Bronchial epithelial cell (primary cell): ENCODE data around the gene FBXW4. TPM values are rescaled to one million over a fixed set of nuclear protein-coding genes. Genes with fewer than 3 reads are reported as not detected.

Experiments
- DNase-seq: peaks from one replicate; pipeline ENCODE4 v3.0.0-alpha.2; 2010; ENCODE audit warnings: low read depth
- FAIRE-seq: peaks from 2 replicates; lab custom pipeline; 2011; peaks lifted over from hg19 to GRCh38; lab: Jason Lieb, UNC
- H3K27me3 ChIP-seq: 2 replicates; pipeline ENCODE4 v1.5.1; 2011; ENCODE audit warnings: low read length; ENCODE audit not compliant: control insufficient read depth, insufficient read depth
- H3K36me3 ChIP-seq: 2 replicates; pipeline ENCODE4 v1.5.1; 2011; ENCODE audit warnings: low read length; ENCODE audit not compliant: control insufficient read depth, insufficient read depth
- H3K4me3 ChIP-seq: 2 replicates; pipeline ENCODE4 v1.5.1; 2011; ENCODE audit warnings: mild to moderate bottlenecking, low read depth, low read length, control low read depth
- total RNA-seq: library from RNA; depleted of rRNA; stranded (reverse); fragments of >200 nt; gene quantifications from 2 replicates; pipeline ENCODE4 v1.2.1, GENCODE V29; 2014
- TF ChIP-seq, protein P1 (sequence below): IDR thresholded peaks from 2 replicates; pipeline ENCODE4 v1.5.1; 2011; ENCODE audit warnings: mild to moderate bottlenecking, moderate library complexity, low read length, control low read depth, inconsistent platforms; ENCODE audit not compliant: insufficient read depth, severe bottlenecking

FBXW4 gene
- total RNA-seq, 1 donor from 2014 or later = 49.5 TPM

DNA sequence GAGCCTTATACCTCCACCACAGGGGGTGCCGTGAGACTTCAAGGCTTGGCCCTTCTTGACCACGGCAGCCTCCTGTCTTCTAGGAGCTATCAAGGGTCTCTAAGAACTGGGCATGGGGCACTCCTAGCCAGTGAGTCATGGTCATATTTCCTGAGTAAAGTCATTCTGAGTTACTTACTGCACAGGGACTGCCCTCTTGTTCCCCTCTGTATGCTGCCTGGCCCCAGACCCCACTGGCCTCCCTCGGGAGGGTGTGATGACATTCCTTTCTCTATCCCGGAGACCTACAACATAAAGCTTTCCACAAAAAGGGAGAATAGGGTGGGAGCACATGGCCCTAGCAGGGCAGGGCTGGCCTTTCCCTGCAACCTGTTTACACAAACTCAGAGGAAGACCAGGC is 85.5 kb downstream of the FBXW4 start:
- FAIRE-seq = no peak
- no peak for DNase-seq
- Histone ChIP-seq H3K27me3 (no peaks in the 10 kb centered on the region), H3K4me3 (no peak overlapping the region), H3K36me3 (peaks cover 21% of the 10 kb centered on the region)
- TF ChIP-seq, protein P1, sequence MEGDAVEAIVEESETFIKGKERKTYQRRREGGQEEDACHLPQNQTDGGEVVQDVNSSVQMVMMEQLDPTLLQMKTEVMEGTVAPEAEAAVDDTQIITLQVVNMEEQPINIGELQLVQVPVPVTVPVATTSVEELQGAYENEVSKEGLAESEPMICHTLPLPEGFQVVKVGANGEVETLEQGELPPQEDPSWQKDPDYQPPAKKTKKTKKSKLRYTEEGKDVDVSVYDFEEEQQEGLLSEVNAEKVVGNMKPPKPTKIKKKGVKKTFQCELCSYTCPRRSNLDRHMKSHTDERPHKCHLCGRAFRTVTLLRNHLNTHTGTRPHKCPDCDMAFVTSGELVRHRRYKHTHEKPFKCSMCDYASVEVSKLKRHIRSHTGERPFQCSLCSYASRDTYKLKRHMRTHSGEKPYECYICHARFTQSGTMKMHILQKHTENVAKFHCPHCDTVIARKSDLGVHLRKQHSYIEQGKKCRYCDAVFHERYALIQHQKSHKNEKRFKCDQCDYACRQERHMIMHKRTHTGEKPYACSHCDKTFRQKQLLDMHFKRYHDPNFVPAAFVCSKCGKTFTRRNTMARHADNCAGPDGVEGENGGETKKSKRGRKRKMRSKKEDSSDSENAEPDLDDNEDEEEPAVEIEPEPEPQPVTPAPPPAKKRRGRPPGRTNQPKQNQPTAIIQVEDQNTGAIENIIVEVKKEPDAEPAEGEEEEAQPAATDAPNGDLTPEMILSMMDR = no peak

GRCh38 chr10:101607124-101607523 is 87.8 kb downstream of the FBXW4 start:
- TF ChIP-seq, protein P1 = no peak
- Histone ChIP-seq H3K27me3 (no peaks in the 10 kb centered on the region), H3K36me3 (peaks cover 21% of the 10 kb centered on the region), H3K4me3 (no peak overlapping the region)
- no peak for FAIRE-seq
- DNase-seq = no peak

DNA sequence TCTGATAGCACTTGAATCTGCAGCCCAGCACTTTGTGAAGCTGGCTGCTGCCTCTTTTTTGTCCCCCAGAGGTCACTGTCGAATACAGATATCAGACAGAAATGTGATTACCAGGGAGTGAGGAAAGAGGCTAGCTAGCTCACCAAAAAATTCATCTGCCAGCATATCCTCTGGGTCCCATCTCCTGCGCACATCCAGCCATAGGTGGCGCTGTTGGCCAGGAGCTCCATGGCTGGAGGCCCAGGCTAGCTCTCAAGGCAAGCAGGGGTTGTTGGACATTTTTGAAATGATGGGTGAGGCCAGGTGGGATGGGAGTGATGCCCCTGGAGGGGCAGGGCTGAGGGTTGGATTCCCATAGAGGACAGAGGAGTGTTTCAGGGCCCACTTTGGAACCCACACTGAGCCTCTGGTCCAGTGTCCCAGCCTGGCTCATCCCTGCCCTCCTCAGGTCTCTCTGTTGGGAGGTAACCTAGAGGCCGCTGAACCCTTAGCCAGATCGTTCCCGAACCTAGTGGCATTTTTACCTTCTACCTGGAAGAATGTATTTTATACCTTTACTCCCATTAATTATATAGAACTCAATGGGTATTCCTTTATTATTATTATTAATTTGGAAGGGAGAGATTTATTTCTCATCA is 92.1 kb downstream of the FBXW4 start:
- TF ChIP-seq, protein P1 = peak; percentile 81
- no peak overlapping the region for H3K4me3 ChIP-seq
- DNase-seq = peak; percentile 60
- FAIRE-seq = peak; percentile 7
- peaks cover 3% of the 10 kb centered on the region for H3K36me3 ChIP-seq
- H3K27me3 ChIP-seq = no peaks in the 10 kb centered on the region

DNA sequence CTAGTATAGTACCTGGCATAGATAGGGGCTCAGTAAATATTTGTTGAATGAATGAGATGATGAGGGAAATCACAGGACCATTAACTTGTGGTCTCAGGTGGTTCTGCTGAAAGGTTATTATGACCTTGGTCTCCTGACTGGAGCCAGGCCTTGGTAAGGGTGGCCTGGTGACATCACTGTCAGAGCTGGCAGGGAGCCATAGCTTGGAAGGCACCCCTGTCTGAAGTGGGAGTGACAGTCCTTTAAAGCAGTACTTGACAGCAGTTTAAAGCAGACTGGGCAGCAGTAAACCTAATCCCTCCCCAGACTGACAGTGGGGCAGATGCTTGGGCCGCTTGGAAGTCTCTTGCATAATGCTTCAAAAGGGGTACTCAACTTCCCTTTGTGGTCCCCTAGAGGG is 93.4 kb downstream of the FBXW4 start:
- Histone ChIP-seq H3K27me3 (no peaks in the 10 kb centered on the region), H3K36me3 (peaks cover 3% of the 10 kb centered on the region), H3K4me3 (no peak overlapping the region)
- DNase-seq = no peak
- TF ChIP-seq, protein P1 = no peak
- FAIRE-seq = no peak

- Histone ChIP-seq H3K36me3 (no peaks in the 10 kb centered on the region), H3K4me3 (no peak overlapping the region), H3K27me3 (no peaks in the 10 kb centered on the region)
- FAIRE-seq (peak; percentile 40), DNase-seq (no peak)
- TF ChIP-seq, protein P1 = no peak
These were observed 97.7 kb downstream of the FBXW4 start for GRCh38 chr10:101597091-101597900.
